ENCODE measurements around the gene MT1M. TPM values are rescaled to one million over a fixed set of nuclear protein-coding genes. Genes with fewer than 3 reads are reported as not detected.
A peak's percentile ranks its signal among the peaks of the same experiment; 100 is the strongest.

MT1M gene
- total RNA-seq, 1 experiment from 2014 or later: 26.7 TPM

DNA sequence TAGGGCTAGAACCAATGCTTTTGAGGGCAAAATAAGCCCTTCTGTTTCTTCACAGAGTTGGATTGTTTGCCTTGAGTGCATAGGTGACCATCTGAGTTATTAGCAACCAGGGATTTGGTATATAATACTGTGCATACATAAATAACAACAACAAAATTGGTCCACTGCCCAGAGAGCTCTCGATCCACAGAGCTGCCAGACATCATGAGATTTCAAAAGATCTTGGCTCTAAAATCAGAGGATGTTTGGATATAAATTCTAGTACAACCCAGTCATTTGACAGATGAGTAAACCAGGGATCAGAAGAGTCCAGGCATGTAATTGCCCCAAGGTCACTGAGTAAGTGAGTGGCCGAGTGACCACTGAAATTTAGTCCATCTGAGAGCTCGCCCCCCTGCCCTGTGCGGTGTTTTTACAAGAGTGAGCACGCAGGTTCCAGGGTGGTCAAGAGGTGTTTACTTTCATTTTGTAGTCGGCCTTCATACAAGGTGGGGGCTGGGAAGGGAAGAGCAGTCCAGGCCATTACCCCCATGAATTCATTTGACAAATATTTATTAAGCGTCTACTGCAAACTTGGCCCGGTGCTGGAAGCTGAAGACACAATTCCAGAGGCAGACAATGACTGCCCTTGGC lies 25.9 kb upstream of the MT1M start:
- H3K36me3 ChIP-seq: peaks cover 12% of the 10 kb centered on the region
- no peak for DNase-seq
- peak overlapping the region; percentile 11 for H3K4me3 ChIP-seq

DNA sequence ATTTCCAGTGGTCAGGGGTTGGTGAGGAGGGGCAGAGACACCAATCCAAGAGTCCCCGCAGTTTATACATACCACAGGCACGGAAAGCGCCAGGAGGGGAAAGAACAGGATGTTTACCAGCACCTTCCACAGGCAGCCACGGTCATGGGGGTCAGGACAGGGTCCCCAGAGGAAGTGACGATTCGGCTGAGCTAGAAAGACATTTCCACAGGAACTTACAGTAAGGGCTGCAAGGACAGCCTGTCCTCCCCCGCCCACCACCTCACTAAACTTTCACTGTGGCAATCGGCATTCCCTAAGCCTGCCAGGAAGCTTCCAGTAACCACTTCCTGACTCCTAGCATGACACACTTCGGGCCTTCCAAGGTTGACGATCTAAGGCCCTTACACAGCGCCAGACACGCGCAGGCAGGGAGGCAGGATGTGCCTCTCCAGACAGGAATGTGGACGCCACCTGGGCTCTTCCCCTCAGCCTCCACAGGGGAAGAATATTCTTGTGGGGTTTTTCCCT lies 25.3 kb upstream of the MT1M start:
- H3K9me3 ChIP-seq: no peaks in the 10 kb centered on the region
- DNase-seq: peak; percentile 100
- no peaks in the 10 kb centered on the region for H3K27me3 ChIP-seq
- H3K4me3 ChIP-seq: peak overlapping the region; percentile 74
- H3K36me3 ChIP-seq: peaks cover 12% of the 10 kb centered on the region

More for the DNA sequence above, 25.9 kb upstream of the MT1M start:
- H3K9me3 ChIP-seq: no peaks in the 10 kb centered on the region
- H3K27me3 ChIP-seq: no peaks in the 10 kb centered on the region

DNA sequence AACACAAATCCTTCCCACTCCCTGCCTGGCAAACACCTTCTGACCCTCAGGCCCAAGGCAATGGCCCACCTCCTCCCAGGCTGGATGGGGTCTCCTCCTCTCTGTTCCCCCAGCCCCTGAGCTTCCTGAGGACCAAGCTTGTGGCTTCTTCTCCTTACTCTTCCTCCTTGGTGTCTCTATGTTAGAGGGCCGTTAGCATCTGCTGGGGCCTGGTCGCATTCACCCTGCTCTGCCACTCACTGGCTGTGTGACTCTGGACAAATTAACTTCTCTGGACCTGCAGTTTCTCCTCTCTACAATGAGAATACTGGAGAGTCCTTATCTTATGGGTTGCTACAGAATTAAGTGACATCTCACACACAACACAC lies 24.8 kb upstream of the MT1M start:
- no peaks in the 10 kb centered on the region for H3K9me3 ChIP-seq
- no peak for DNase-seq
- H3K27me3 ChIP-seq: no peaks in the 10 kb centered on the region
- H3K4me3 ChIP-seq: peak overlapping the region; percentile 74
- peaks cover 12% of the 10 kb centered on the region for H3K36me3 ChIP-seq

DNA sequence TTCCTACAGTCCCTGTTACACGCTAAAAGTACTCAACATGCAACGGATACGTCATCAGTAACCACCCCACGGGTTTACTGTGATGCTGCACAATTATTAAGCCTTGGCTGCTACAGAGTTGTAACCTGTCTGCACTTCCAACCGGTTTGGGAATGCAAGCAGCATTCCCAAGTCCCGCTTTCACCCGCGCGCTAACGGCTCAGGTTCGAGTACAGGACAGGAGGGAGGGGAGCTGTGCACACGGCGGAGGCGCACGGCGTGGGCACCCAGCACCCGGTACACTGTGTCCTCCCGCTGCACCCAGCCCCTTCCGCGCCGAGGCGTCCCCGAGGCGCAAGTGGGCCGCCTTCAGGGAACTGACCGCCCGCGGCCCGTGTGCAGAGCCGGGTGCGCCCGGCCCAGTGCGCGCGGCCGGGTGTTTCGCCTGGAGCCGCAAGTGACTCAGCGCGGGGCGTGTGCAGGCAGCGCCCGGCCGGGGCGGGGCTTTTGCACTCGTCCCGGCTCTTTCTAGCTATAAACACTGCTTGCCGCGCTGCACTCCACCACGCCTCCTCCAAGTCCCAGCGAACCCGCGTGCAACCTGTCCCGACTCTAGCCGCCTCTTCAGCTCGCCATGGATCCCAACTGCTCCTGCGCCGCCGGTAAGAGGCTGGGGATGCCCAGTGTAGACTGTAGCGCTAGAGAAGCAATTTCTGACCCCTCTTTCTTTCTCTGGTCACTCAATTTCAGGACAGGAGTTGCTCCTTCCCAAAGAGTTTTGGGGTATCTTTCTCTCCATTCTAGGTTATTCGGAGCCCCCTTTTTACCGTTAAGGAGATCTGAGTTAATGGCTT lies 24.2 kb upstream of the MT1M start, which contains the start of gene MT2A:
MT2A (plus strand) TSS at position 542 of the 833 bp plus-strand sequence; CDS start at position 614, 72 bp downstream.
- Histone ChIP-seq H3K36me3 (peaks cover 12% of the 10 kb centered on the region), H3K9me3 (no peaks in the 10 kb centered on the region), H3K4me3 (peak within 1 kb of the TSS; percentile 74), H3K27me3 (no peaks in the 10 kb centered on the region)
- peak; percentile 100 for DNase-seq

DNA sequence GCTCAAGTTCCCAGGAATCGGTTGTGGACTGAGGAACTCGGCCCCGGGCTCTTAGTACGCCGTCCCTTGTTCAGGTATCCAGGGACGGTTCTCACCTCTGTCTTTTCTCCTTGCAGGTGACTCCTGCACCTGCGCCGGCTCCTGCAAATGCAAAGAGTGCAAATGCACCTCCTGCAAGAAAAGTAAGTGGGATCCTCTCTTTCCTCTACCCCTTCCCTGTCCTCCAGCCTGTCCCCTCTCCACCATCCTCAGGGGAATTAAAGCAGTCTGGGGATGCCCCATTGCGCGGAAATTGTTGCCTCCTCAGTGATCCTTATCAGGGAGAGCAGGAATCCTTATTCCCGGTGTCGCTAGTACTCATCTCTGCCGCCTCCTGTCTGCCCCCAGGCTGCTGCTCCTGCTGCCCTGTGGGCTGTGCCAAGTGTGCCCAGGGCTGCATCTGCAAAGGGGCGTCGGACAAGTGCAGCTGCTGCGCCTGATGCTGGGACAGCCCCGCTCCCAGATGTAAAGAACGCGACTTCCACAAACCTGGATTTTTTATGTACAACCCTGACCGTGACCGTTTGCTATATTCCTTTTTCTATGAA lies 23.5 kb upstream of the MT1M start:
- peak overlapping the region; percentile 74 for H3K4me3 ChIP-seq
- peak; percentile 54 for DNase-seq
- no peaks in the 10 kb centered on the region; the same call in 1 of the 2 replicates for H3K9me3 ChIP-seq
- H3K36me3 ChIP-seq: peaks cover 12% of the 10 kb centered on the region
- no peaks in the 10 kb centered on the region for H3K27me3 ChIP-seq

DNA sequence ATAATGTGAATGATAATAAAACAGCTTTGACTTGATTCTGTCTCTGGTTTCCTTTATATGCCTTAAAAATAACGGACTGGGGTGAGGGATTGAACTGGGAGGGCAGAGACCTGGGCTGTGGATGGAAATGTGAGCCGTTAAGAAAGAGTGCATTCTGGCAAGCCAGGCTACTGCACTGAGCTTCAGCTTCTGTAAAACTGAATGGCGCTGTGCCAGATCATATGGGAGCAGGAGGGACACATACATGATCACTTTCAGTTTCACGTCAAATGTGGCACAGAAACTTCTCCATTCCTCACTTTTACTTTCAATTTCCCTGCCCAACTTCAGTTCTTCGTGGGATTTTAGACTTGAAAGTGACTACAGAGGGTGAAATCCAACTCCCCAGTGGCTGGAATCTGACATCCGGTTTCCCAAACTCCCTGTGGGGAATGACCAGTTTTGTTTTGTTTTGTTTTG lies 23.0 kb upstream of the MT1M start:
- Histone ChIP-seq H3K36me3 (peaks cover 12% of the 10 kb centered on the region), H3K9me3 (no peaks in the 10 kb centered on the region; the same call in 1 of the 2 replicates), H3K4me3 (peak overlapping the region; percentile 74), H3K27me3 (no peaks in the 10 kb centered on the region)
- DNase-seq: peak; percentile 78

DNA sequence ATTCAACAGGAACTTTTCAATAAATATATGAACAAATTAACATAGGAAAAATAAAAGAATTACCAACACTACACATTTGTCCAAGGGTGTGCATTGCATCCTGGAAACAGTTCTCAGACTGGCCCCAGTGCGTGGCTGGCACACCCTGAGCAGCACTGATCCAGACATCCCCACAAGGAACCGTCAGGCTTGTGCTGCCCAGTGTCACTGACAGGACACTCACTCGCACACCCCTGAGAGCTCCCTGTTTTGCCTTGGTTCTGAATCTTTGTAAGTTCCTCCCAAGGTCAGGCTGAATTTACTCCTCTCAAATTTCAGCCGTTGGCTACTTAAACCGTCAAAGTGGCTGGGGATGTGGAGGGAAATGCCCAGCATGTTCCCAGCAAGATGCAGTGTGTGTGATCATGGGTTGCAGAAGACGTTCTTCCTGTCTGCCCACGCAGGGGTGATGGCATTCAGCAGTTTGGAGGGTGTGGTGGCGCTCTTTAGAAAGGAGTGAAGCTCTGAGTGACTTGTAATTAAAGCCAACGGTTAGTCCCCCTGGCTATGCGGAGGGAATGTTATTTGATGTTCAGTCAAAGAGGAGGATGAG lies 22.3 kb upstream of the MT1M start:
- no peaks in the 10 kb centered on the region for H3K27me3 ChIP-seq
- DNase-seq: peak; percentile 98
- no peaks in the 10 kb centered on the region; the same call in 1 of the 2 replicates for H3K9me3 ChIP-seq
- H3K4me3 ChIP-seq: peak overlapping the region; percentile 74
- peaks cover 12% of the 10 kb centered on the region for H3K36me3 ChIP-seq

DNA sequence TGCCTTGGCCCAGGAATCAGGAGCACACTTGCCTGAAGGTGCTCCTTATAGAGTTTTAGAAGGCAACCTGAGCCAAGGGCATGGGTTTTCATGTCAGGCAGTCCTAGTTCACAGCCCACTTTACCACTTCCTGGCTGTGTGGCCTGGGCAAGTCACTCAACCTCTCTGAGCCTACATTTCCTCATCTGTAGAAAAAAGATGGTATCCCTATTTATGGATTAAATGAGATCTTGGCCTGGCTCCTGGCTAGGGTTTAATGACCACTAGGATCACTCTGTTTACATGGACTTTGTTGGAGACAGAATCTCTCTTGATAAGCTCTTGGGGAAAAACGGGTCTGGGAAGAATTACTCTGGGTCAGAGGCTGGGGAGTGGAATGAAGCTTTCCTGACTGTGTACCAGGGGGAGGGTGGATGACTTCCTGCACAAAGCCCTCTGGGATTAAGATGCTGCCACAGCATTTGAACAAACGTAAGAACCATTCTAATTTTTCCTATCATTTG lies 21.8 kb upstream of the MT1M start:
- DNase-seq: peak; percentile 62
- Histone ChIP-seq H3K9me3 (no peaks in the 10 kb centered on the region; the same call in 1 of the 2 replicates), H3K4me3 (peak overlapping the region; percentile 74), H3K27me3 (no peaks in the 10 kb centered on the region), H3K36me3 (peaks cover 12% of the 10 kb centered on the region)

DNA sequence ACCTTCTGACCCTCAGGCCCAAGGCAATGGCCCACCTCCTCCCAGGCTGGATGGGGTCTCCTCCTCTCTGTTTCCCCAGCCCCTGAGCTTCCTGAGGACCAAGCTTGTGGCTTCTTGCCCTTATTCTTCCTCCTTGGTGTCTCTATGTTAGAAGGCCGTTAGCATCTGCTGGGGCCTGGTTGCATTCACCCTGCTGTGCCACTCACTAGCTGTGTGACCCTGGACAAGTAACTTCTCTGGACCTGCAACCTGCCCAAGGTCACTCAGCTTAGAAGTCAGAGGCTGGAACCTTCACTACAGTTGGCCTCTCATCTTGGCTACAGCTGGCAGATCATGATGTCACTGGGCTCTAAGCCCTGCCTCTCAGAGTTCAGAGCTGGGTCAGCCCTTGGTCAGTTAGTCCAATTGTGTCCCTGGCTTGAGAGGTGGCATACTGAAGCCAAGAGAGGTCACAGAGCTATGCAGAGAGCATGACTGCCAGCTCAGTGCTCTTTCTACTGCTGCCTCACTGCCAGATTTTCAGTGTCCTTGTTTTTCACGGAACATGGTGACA lies 21.1 kb upstream of the MT1M start:
- Histone ChIP-seq H3K27me3 (no peaks in the 10 kb centered on the region), H3K4me3 (peak overlapping the region; percentile 74; the same call in 1 of the 2 replicates), H3K36me3 (peaks cover 12% of the 10 kb centered on the region), H3K9me3 (no peaks in the 10 kb centered on the region; the same call in 1 of the 2 replicates)
- DNase-seq: peak; percentile 96

DNA sequence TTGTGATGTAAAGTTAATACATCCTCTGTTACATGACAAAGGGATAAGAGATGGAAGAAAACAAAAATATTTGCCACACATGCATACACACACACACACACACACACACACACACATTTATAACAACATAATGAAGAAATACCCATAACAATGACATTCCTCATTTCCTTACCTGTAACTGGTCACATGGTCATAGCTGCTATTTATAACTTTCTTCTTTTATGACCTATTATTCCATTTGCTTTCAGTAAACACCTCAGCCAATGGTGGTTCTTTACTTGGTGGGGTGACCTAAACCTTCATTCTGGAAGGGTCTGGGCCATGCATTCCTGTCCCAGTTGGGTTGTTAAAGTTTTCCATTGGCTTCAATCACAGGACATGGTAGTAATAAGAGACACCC lies 18.8 kb upstream of the MT1M start:
- DNase-seq: no peak
- Histone ChIP-seq H3K9me3 (no peaks in the 10 kb centered on the region; the same call in 1 of the 2 replicates), H3K4me3 (no peak overlapping the region), H3K27me3 (no peaks in the 10 kb centered on the region), H3K36me3 (peaks cover 10% of the 10 kb centered on the region)

DNA sequence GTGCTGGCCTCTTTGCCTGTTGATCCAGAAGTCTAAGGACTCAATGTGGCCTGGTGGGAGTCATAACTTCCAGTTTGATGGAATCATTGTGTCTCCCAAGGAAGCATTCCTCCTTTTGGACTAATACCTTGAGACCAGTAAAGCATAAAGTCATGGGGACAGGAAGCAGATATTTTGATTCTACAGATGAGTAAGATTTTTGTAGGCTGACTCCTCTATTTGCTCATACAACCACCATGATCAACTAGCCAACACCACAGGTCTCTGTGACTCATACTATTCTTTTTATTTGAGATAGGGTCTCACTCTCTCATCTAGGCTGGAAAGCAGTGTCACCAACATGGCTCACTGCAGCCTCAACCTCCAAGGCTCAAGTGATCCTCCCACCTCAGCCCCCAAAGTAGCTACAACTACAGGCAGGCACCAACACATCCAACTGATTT lies 17.9 kb upstream of the MT1M start:
- H3K27me3 ChIP-seq: no peaks in the 10 kb centered on the region
- no peak overlapping the region for H3K4me3 ChIP-seq
- peaks cover 1% of the 10 kb centered on the region for H3K36me3 ChIP-seq
- no peaks in the 10 kb centered on the region; the same call in 1 of the 2 replicates for H3K9me3 ChIP-seq
- DNase-seq: no peak

DNA sequence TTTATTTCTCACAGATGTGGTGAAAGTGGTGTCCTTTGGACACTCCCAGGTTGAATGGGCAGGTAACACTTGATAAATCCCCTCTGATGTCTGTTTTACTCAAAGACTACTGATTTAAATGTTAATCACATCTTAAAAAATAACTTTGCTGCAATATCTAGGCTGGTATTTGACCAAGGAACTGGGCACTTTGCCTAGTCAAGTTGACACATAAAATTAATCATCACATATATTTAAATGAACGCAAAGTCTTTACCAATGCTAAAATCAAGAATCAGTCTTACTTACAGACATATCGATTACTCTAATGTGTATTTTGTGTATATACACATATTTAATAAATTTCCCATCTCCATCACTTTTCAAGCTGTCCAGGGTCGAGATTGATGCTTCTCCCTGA lies 17.1 kb upstream of the MT1M start:
- Histone ChIP-seq H3K4me3 (no peak overlapping the region), H3K9me3 (no peaks in the 10 kb centered on the region; the same call in 1 of the 2 replicates), H3K36me3 (no peaks in the 10 kb centered on the region), H3K27me3 (no peaks in the 10 kb centered on the region)
- DNase-seq: no peak

DNA sequence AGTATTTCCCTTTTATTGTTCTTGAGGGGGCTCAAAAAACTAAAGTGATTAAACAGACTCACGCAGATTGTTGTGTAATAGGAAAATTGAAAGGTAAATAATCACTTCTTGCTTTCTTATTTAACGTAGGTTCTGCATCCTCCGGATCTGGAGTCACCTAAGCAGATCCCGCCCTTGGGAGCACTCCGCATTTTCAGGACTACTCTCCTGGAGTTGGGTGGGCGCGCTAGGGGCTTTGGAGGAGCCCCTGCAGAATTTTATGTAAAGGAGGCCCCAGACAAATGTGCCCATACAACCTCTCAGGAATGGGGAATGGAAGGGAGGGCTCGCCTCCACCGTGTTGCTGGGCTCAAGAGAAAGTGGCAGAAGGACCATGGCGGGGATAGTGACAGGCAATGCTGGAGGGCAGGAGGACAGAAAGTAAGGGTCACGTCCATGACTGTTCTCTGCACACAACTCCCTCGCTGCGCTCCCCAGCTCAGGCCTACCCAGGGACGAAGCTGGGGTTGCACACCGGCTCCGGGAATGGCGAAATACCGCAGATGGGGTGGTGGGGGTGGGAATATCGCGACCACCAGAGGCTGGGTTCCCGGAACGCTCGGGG lies 15.7 kb upstream of the MT1M start:
- no peaks in the 10 kb centered on the region; the same call in 1 of the 2 replicates for H3K9me3 ChIP-seq
- peak overlapping the region; percentile 44 for H3K4me3 ChIP-seq
- H3K27me3 ChIP-seq: no peaks in the 10 kb centered on the region
- DNase-seq: no peak
- no peaks in the 10 kb centered on the region for H3K36me3 ChIP-seq

DNA sequence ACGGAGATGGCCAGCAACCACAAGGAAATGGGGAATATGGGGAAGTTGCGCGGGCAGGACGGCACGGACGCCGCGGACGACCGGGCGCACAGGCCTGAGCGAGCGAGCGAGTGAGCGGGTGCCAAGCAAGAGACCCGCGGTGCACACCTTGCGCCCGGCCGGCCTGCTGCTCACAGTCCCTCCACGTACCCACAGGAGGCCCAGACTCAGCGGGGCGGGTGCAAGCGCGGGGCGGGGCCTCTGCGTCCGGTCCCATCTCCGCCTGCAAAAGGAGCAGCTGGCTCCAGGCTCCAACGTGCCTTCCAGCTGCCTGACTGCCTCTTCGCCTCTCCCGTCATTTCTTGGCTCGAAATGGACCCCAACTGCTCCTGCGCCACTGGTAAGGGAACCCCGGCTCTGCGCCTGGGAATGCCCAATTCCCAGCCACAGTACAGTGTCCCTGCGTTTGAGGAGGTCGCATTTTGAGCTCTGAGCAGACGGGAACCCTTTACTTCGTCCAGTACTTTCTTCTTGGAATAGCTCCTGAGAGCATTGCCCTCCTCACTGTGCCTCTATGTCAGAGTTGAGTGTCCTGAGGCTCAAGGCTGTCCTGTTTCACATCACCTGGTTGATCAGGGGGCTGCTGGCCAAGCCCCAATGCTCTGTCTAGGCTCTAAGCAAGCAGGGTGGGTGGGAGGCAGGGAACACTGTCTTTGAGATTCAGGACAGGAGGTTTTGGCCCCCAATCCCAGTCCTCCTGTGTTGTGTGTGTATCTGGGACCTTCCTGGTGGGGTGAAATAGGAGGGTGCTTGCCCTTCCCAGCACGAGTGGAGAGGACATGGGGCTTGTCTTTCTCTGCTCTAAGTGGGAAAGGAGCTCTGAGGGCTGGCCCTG lies 15.0 kb upstream of the MT1M start:
- peak; percentile 98 for DNase-seq
- peak overlapping the region; percentile 44 for H3K4me3 ChIP-seq

DNA sequence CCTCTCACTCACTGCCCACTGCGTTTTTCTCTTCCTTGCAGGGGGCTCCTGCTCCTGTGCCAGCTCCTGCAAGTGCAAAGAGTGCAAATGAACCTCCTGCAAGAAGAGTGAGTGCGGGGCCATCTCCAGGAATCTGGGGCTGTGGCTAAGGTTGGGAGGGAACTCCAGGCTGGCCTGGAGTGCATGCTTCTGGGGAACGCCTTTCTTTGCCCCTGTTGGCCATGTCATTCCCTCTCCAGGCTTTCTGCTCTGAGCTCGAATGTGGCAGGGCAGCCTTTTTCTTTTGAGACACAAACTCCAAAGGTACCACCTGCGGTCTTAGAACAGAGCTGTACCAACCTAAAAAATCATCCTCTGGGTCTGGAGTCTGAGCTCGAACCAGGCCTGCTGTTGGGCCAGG lies 14.3 kb upstream of the MT1M start:
- H3K4me3 ChIP-seq: peak overlapping the region; percentile 44; the same call in 1 of the 2 replicates
- H3K27me3 ChIP-seq: no peaks in the 10 kb centered on the region
- no peaks in the 10 kb centered on the region for H3K36me3 ChIP-seq
- DNase-seq: no peak
- no peaks in the 10 kb centered on the region; the same call in 1 of the 2 replicates for H3K9me3 ChIP-seq

More for the DNA sequence above, 15.0 kb upstream of the MT1M start:
- H3K9me3 ChIP-seq: no peaks in the 10 kb centered on the region; the same call in 1 of the 2 replicates
- no peaks in the 10 kb centered on the region for H3K27me3 ChIP-seq
- H3K36me3 ChIP-seq: no peaks in the 10 kb centered on the region

Measured in MG63 (cell line).